ENCODE data around the gene CDC20.

- no peak for TF ChIP-seq HDAC2 (IDR thresholded peaks at IDR 0.05)
- no peak for TF ChIP-seq BCL3 (IDR thresholded peaks at IDR 0.05; ENCODE audit: borderline replicate concordance, insufficient read depth, low read depth, low read length, poor library complexity, severe bottlenecking)
- TF ChIP-seq CTCF (IDR thresholded peaks at IDR 0.05 in 2 of 3, conservative IDR thresholded peaks at IDR 0.05 in 1 of 3; ENCODE audit: control insufficient read depth in 2 of 3, extremely low read depth in 1 of 3, insufficient read depth in 1 of 3, low read depth in 3 of 3, low read length in 3 of 3), result no peak
- no peak for TF ChIP-seq ZZZ3 (IDR thresholded peaks at IDR 0.05; ENCODE audit: control insufficient read depth, insufficient read length, low read depth)
- TF ChIP-seq EP300 (IDR thresholded peaks at IDR 0.05; ENCODE audit: borderline replicate concordance in 1 of 2, control insufficient read depth in 1 of 2, low read depth in 2 of 2, low read length in 2 of 2), result no peak
- TF ChIP-seq ATF2 (IDR thresholded peaks at IDR 0.05; ENCODE audit: low read length), result no peak
- no peak for TF ChIP-seq DPF2 (IDR thresholded peaks at IDR 0.05)
- no peak for TF ChIP-seq RB1 (IDR thresholded peaks at IDR 0.05; ENCODE audit: borderline replicate concordance)
- TF ChIP-seq NFYB (IDR thresholded peaks at IDR 0.05; ENCODE audit: insufficient read depth, low read depth, low read length), result no peak
- no peak for TF ChIP-seq MAX (IDR thresholded peaks at IDR 0.05; ENCODE audit: low read depth, low read length)
These were observed 9.0 kb upstream of the CDC20 start for GRCh38 chr1:43349594-43350306.

All from GM12878 (cell line).